HG02885 (cell line): Measurements from ENCODE around the gene PELI2.
A peak's percentile ranks its signal among the peaks of the same experiment; 100 is the strongest.

ENCODE experiments used
- ATAC-seq: cut with Tn5 transposase; IDR thresholded peaks from one replicate; pipeline ENCODE4 v1.9.1; 2021; ENCODE audit warnings: mild to moderate bottlenecking; ENCODE audit not compliant: unreplicated experiment, poor library complexity

The PELI2 gene

DNA sequence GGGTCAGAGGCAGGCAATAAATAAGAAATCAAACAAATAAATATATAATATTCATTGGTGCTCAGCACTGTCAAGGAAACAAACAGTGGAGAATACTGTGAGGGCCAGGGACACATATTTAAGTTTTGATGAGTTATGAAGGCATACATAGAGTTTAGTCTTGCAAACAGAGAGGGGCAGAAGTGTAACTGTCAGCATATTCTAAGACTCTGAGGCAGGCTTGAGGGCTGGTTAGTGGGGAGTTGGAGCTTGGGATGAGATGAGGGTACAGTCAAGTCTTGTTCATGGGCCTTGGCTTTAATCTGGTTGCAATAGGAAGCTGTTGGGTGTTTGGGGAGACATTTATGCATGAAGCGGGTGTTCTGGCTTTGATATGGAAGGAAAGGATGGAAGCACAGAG lies 78.9 kb downstream of the PELI2 start:
- ATAC-seq = no peak

GRCh38 chr14:56198438-56198837 lies 80.2 kb downstream of the PELI2 start:
- ATAC-seq = no peak

- ATAC-seq = peak; percentile 62
These were observed 81.1 kb downstream of the PELI2 start for GRCh38 chr14:56199095-56199981.

DNA sequence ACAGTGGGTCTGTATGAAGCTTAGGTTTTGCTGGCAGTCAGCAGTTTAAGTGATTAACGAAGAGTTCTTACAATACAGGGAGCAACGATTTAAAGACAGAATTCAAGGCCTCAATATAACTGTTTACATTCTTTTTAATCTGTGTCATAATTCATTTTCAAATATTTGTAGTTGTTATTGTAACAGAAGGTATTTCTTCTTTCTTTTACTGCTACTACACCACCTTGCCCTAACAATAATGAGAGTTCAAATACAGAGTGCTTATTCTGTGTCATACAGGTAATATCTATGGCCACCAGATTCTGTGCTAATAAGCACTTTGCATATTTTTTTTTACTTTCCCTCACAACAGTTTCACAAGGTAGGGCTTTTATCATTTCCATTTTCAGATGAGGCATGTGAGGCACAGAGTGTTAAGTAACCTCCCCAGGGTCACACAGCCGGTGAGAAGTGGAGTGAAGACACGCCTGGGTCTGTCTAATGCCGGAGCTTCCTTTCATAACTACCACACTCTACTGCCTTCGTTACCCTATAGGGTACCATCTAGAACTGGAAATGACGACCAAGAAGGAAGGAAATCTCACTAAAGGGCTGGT lies 81.9 kb downstream of the PELI2 start:
- ATAC-seq = peak; percentile 75

GRCh38 chr14:56202256-56202655 lies 84.0 kb downstream of the PELI2 start:
- peak; percentile 61 for ATAC-seq

GRCh38 chr14:56205881-56206280 lies 87.7 kb downstream of the PELI2 start:
- ATAC-seq = no peak

- no peak for ATAC-seq
These were observed 88.4 kb downstream of the PELI2 start for GRCh38 chr14:56206596-56206995.

- no peak for ATAC-seq
These were observed 89.5 kb downstream of the PELI2 start for GRCh38 chr14:56207626-56208292.

- no peak for ATAC-seq
These were observed 90.3 kb downstream of the PELI2 start for GRCh38 chr14:56208520-56208919.

- no peak for ATAC-seq
These were observed 92.4 kb downstream of the PELI2 start for GRCh38 chr14:56210571-56210970.

GRCh38 chr14:56211084-56211483 lies 92.9 kb downstream of the PELI2 start:
- no peak for ATAC-seq

DNA sequence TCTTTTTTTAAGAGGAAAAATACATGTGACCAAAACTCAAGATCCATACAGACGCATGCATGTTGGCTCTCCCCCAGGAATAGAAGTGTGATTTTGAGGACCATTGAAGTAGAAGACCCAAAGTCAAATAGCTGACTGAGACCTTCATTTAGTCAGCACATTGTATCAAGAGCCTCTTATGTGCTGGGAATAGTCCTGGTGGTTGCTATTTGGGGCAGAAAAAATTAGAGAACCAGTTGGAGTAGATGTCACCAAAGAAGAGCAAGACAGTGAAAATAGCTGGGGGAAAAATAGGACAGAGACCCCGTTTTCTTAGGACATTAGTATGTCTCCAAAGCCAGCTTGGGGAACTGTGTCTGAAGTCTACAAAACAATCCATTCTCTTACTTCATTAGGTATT lies 93.6 kb downstream of the PELI2 start:
- ATAC-seq = no peak

DNA sequence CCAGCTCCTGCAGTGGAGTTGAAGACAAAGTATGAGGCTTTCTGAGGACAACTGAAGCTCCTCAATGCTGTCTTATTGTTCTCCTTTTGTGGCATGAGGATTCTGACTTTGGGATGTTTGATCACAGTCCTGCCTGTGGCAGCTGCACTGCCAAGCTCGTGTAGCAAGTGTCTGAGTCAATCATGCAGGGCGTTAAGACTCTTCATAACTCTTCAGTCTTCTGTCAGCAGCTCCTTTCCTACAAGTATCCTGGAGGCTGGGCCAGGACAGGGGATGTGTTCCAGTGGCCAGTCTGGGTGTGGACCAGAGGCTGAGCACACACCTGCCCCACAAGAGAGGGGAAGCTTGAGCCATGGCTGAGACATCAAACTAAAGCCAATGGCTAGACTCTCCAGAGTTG lies 94.3 kb downstream of the PELI2 start:
- ATAC-seq = no peak

DNA sequence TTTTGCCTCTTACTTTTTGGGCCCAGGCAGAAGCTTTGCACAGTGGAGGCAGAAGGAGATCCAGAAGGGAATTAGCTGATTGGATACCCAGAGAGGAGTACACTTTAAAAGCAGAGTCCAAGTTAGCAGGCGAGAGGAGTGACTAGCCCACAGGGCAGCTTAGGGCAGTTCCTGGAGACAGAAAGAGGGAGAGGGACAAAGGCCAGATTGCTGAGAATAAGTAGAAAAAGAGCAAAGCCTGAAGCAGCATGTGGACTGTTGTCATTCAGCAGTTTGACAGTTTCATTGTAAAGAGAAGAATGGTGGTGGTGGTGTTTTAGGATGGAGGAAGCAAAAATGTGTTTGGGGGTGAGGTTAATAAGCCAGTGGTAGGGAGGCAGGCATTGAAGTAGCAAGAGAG lies 95.1 kb downstream of the PELI2 start:
- no peak for ATAC-seq

- no peak for ATAC-seq
These were observed 97.0 kb downstream of the PELI2 start for GRCh38 chr14:56215180-56215579.

- no peak for ATAC-seq
These were observed 98.6 kb downstream of the PELI2 start for GRCh38 chr14:56216626-56217379.

DNA sequence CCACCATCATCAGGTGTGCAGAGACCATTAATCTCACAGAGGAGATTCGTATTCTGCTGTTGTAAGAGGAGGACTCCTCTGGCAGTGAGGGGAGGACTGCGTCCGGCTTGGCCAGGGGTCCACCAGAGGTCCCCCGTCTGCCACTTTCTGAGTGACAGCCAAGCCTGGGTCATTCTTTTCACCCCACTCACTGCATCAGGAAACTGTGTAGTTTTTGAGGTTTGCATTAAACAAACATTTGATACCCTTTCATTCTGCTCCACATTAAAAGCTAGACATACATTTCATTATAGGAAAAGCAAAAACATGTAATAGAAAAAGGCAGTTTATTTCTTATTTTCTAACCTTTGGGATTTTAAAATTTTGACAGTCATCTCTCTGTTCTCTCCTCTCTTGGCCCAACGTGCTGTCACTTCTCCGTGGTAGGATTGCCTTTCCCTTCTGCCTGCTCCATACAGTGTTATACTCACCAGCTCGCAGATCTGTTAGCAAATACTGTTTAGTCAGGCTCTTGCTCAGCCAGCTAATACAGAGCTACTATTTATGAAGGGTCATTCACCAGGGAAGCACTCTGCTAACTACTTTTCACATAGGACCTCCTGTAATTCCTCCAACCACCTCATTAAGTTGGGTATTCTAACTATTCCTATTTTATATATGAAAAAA lies 99.3 kb downstream of the PELI2 start:
- ATAC-seq = no peak

DNA sequence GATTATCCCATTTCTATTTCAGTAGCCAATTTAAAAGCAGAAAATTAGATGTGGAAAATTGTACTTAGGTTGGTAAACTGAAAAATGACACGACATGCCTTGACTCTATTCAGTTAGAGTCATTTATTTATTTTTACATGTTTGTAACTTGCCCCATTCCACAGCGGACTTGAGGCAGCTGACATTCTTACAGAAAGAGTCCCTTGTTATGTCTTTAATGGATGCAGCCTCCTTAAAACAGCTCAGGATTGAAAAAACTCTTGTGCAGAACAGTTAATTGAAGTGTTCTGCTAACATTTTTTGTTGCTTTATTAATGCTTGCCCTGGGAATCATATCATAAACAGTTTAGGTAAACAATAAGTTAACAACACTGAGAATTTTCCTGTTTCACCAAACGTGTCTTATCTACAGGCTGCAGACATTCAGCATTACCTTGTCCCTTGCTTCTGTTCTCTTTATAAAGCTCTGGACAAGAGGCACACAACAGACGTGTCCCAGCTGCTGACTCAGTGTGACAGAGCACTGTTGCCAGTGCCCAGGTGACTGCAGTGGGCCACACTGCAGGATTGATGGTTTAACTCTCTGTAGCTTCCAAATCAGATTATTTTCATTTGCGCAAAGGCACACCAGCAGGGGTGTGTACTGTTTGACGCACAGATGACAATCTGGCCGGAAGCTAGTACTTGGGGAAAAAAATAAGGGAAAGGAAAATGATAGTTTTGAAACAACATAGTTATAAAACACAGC lies 101.6 kb downstream of the PELI2 start:
- no peak for ATAC-seq

GRCh38 chr14:56221382-56222128 lies 103.3 kb downstream of the PELI2 start:
- ATAC-seq = no peak
